Measurements from ENCODE around the gene PAMR1.

Gene PAMR1

GRCh38 chr11:35433588-35433987 is 91.8 kb downstream of the PAMR1 start:
- no peak for DNase-seq

- DNase-seq, result no peak
Observed at GRCh38 chr11:35432464-35432863, 93.0 kb downstream of the PAMR1 start.

DNA sequence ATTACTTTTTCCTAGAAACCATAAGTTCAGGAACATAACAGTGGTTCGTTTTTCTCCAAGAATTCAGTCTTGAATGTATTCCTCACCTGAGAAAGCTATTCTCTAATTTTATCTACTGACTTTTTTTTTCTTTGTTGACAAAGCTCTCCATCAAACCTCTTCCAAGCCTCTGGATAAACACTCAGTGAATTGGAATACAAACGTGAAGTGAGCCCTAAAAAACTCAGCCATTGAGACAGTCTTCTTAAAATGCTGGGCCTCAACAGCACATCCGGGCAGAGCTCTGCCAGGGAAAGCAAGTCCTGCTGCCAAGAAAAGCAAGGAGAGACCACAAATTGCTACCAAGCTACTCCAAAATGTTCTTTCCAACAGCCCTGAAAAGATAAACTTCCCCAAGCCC is 98.3 kb downstream of the PAMR1 start:
- no peak for DNase-seq

- no peak for DNase-seq
Observed at GRCh38 chr11:35426351-35426750, 99.1 kb downstream of the PAMR1 start.

GRCh38 chr11:35425603-35426212 is 99.7 kb downstream of the PAMR1 start:
- no peak for DNase-seq

- no peak for DNase-seq
Observed at GRCh38 chr11:35424157-35424940, 101.1 kb downstream of the PAMR1 start.

GRCh38 chr11:35420371-35420770 is 105.0 kb downstream of the PAMR1 start:
- no peak for DNase-seq

GRCh38 chr11:35419830-35420333 is 105.5 kb downstream of the PAMR1 start:
- DNase-seq, result no peak

- DNase-seq, result peak in 1 of 5 experiments; percentile 19
Observed at GRCh38 chr11:35419184-35419829, 106.1 kb downstream of the PAMR1 start, which contains the start of gene SLC1A2. Gene SLC1A2, minus strand, starts transcription at chr11:35419558. Its CDS starts 592 bp downstream, at chr11:35418966.

GRCh38 chr11:35418282-35419183 is 106.9 kb downstream of the PAMR1 start:
- no peak for DNase-seq

DNA sequence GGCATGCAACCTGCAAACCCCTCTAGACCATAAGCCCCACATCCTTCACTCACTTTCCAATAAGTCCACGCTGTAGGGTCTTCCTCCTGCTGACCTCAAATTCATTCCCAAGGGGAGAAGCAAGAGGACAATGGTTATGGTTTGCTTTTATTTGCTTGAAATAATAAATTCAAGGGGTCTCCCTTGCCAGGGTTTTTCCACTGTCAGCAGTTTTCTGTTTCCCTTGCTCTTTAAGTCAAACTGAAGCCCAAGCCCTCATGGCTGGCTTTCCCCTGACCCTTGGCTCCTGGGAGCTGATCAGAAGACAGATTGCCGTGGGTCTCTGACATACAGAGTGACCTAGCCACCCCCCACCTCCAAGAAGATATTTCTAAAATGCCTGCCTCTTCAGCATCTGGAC is 109.9 kb downstream of the PAMR1 start:
- no peak for DNase-seq

GRCh38 chr11:35414776-35415175 is 110.6 kb downstream of the PAMR1 start:
- no peak for DNase-seq

- DNase-seq, result no peak
Observed at GRCh38 chr11:35414311-35414710, 111.1 kb downstream of the PAMR1 start.

- DNase-seq, result no peak
Observed at GRCh38 chr11:35413598-35413997, 111.8 kb downstream of the PAMR1 start.

DNA sequence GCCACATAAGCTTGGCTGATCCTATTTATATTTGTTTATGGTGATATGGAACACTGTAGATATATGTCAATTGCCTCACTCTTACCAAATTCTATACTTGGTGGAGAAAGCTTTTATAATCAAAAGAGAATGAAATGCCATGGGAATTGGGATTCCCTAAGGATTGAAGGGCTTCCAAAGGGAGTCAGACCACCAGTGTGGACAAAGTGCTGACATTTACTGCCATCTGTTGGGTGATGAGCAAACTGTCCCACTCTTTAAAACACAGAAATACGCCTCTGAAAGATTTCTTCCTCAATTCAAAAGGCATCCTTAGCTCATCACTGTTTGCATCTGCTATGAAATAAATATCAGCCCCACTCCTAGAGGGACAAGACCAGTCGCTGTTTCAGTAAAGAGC is 113.1 kb downstream of the PAMR1 start:
- DNase-seq, result no peak

DNA sequence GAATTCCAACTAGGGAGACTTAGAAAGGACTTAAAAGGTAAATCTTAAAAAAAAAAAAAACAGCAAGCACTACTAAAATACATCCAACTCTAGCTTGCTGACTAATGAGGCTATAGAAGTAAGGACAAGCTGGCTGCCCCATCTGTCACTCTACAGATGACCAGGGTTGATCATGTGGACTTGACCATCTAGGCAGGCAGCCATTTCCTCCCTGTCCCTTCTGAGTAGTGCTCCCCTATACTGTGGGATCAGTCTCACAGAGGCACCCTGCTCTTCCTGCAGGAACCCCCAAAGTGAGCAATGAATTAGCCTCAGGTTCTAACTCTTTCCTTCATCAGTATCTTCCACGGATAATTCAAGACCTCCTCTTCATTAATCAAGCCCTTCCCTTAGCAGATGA is 118.4 kb downstream of the PAMR1 start:
- DNase-seq, result no peak

DNA sequence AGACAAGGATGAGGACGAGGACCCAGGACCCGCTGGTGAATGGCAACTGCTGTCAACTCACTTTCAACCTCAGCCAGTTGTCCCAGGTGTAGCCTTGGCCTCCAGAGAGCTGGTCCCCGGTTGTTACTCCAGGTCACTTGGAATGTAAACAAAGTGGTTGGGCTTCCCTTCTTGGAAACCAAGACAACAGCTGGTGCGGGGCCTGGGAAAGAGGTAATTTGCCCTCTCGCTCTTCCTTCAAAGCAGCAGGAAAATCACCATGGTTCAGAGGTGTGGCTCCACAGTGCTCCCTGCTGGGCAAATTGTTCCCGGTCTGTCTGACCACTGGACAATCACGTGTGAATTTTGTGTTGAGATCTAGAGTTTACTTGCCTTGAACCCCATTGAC is 121.0 kb downstream of the PAMR1 start:
- DNase-seq, result no peak

GRCh38 chr11:35403765-35404387 is 121.5 kb downstream of the PAMR1 start:
- DNase-seq, result no peak

DNA sequence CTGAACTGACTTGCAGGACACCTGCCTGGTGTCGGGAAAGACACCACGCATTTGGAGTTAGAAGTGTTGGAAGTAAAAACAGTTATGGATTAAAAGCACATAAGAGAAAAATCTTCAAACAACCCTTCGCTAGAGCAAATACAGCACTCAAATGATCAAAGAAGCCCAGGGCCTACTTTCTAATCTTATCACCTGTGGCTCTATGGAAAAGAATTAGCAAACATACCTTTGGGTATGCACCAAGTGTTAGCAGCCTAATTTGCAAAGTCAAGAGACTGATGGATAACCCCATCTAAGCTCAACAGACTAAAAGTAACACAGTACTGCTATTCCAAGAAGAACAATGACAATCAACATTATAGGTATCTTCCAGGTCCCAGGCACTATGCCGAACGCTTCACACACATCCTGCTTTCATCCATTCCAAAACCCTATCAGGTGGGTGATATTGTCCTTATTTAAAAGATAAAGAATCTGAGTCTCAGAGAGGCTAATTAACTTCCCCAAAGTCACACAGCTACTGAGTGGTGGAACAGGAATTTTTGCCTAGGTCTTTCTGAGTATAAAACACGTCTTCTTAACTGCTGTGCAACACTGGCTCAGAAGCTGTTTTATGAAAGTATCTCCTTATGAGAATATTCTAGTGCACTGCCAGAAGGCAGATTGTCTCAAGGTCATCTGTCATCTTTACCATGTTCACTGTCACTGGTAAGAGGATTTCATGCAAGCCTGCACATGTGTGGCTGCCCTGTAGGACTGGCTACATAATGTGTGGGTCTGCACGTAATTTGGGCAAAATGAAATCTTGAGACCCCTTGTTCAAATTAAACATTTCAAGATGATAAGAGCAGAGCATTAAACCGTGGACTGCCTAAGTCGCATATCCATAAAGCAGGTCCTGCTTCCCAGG is 122.4 kb downstream of the PAMR1 start:
- DNase-seq, result no peak

- DNase-seq, result no peak
Observed at GRCh38 chr11:35398881-35399280, 126.5 kb downstream of the PAMR1 start.

DNA sequence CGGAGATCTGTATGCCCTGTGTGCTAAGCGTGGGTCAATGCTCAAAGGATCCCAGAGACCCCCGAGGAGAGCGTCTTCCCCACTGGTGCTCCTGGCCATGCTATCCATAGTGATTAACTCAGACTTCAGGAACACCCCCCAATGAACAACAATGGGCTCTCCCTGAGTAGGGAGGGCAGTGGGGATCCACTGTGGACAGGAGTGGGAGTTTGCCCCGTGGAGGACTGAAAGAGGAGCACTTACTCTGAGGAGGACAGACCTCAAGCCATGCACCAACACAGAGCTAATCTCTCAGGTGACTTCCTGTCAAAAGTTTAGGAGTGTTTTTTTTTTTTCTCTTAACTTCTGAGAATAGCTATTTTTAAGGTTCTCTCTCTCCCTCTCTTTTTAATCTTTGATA is 130.5 kb downstream of the PAMR1 start:
- DNase-seq, result no peak
